ENCODE data around the gene PKP1.

DNA sequence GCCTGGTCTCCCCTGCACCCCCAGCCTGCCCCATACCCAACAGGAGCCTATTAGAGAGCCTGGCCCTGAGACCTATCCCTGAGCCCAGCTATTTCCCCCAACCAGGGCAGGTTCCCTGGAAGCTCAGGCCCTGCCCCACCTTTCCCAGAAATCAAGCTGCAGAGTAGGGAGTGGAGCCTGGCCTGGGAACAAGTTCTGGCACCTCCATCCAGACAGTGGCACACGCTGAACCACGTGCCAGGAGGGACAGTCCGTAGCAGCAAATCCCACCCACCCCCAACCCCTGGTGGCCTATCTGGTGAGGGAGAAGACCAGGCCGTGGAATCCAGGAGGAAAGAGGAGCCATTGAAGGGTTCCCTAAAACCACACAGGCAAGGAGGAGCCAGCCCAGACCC lies 71.6 kb downstream of the PKP1 start:
- TF ChIP-seq CSDC2 (CRISPR knock-in tag; IDR thresholded peaks at IDR 0.05) (no peak), SNAI2 (CRISPR knock-in tag; IDR thresholded peaks at IDR 0.05) (no peak), ZFP3 (CRISPR knock-in tag; IDR thresholded peaks at IDR 0.05) (no peak), RARB (CRISPR knock-in tag; IDR thresholded peaks at IDR 0.05) (no peak), ESRRG (CRISPR knock-in tag; IDR thresholded peaks at IDR 0.05) (no peak), ZFP30 (CRISPR knock-in tag; IDR thresholded peaks at IDR 0.05) (no peak), ZNF70 (CRISPR knock-in tag; IDR thresholded peaks at IDR 0.05) (no peak)
- TF ChIP-seq, protein P1, sequence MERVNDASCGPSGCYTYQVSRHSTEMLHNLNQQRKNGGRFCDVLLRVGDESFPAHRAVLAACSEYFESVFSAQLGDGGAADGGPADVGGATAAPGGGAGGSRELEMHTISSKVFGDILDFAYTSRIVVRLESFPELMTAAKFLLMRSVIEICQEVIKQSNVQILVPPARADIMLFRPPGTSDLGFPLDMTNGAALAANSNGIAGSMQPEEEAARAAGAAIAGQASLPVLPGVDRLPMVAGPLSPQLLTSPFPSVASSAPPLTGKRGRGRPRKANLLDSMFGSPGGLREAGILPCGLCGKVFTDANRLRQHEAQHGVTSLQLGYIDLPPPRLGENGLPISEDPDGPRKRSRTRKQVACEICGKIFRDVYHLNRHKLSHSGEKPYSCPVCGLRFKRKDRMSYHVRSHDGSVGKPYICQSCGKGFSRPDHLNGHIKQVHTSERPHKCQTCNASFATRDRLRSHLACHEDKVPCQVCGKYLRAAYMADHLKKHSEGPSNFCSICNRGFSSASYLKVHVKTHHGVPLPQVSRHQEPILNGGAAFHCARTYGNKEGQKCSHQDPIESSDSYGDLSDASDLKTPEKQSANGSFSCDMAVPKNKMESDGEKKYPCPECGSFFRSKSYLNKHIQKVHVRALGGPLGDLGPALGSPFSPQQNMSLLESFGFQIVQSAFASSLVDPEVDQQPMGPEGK (CRISPR knock-in tag; IDR thresholded peaks at IDR 0.05; ENCODE audit: borderline replicate concordance), result no peak
- TF ChIP-seq, protein P2, sequence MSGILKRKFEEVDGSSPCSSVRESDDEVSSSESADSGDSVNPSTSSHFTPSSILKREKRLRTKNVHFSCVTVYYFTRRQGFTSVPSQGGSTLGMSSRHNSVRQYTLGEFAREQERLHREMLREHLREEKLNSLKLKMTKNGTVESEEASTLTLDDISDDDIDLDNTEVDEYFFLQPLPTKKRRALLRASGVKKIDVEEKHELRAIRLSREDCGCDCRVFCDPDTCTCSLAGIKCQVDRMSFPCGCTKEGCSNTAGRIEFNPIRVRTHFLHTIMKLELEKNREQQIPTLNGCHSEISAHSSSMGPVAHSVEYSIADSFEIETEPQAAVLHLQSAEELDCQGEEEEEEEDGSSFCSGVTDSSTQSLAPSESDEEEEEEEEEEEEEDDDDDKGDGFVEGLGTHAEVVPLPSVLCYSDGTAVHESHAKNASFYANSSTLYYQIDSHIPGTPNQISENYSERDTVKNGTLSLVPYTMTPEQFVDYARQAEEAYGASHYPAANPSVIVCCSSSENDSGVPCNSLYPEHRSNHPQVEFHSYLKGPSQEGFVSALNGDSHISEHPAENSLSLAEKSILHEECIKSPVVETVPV (CRISPR knock-in tag; IDR thresholded peaks at IDR 0.05), result no peak

All from SK-N-SH treated with all-trans-retinoic acid at 6 μM for 48 hours (cell line).